Natural killer cell (primary cell): ENCODE data around the gene KMT2B. TPM values are rescaled to one million over a fixed set of nuclear protein-coding genes. Genes with fewer than 3 reads are reported as not detected.

Source experiments
- ATAC-seq, 3 donors: fragments of 150-1000 bp in 2 of 3; fragments of 200-7000 bp in 1 of 3; cut with Tn5 transposase; 1 replicate in 1 of 3; 2 replicates in 2 of 3; pipeline ENCODE4 v1.10.0; 2021; ENCODE audit warnings: mild to moderate bottlenecking in 2 of 3, moderate library complexity in 2 of 3
- DNase-seq, 2 donors: peaks; one replicate each; pipeline versions ENCODE4 v3.0.0 to v3.0.0-alpha.2; 2013 to 2021; ENCODE audit warnings: mixed read lengths in 1 of 2
- H3K27ac ChIP-seq: one replicate; pipeline ENCODE4 v1.5.1; 2013; ENCODE audit warnings: mild to moderate bottlenecking, low read length
- H3K27me3 ChIP-seq: one replicate; pipeline ENCODE4 v1.6.1; 2013; ENCODE audit warnings: low read length; ENCODE audit not compliant: control insufficient read depth, insufficient read depth
- H3K36me3 ChIP-seq: one replicate; pipeline ENCODE4 v1.6.1; 2013; ENCODE audit warnings: low read length; ENCODE audit not compliant: control insufficient read depth, insufficient read depth
- H3K4me1 ChIP-seq: one replicate; pipeline ENCODE4 v1.6.1; 2013; ENCODE audit warnings: low read length; ENCODE audit not compliant: control insufficient read depth, insufficient read depth
- H3K4me3 ChIP-seq: one replicate; pipeline ENCODE4 v1.5.1; 2013; ENCODE audit warnings: low read length
- H3K9me3 ChIP-seq: one replicate; pipeline ENCODE4 v1.6.1; 2013; ENCODE audit warnings: low read length; ENCODE audit not compliant: control insufficient read depth, insufficient read depth
- H3K27ac Mint-ChIP-seq, 2 donors: one replicate each; pipeline ENCODE4 v1.8.0; 2022; ENCODE audit warnings: mild to moderate bottlenecking in 2 of 2, mixed read lengths in 2 of 2, moderate library complexity in 1 of 2
- H3K27me3 Mint-ChIP-seq, 2 donors: one replicate each; pipeline ENCODE4 v1.8.0; 2022; ENCODE audit warnings: low read depth in 2 of 2, mixed read lengths in 2 of 2
- H3K36me3 Mint-ChIP-seq: one replicate; pipeline ENCODE4 v1.8.0; 2022; ENCODE audit warnings: mixed read lengths
- H3K4me1 Mint-ChIP-seq, 2 donors: one replicate each; pipeline ENCODE4 v1.8.0; 2022; ENCODE audit warnings: mixed read lengths in 2 of 2
- H3K4me3 Mint-ChIP-seq: one replicate; pipeline ENCODE4 v1.8.0; 2022; ENCODE audit warnings: mild to moderate bottlenecking, moderate library complexity, mixed read lengths
- H3K9me3 Mint-ChIP-seq, 2 donors: one replicate each; pipeline ENCODE4 v1.8.0; 2022; ENCODE audit warnings: mixed read lengths in 2 of 2
- CTCF ChIP-seq: fragments of 200-600 bp; IDR thresholded peaks from one replicate; pipeline ENCODE4 v1.8.0; 2022; ENCODE audit warnings: antibody characterized with exemption
- WGBS: methylation state at CpG from one replicate; pipeline ENCODE4 v1.1.7; 2013; ENCODE audit warnings: missing lambda C conversion rate; ENCODE audit not compliant: insufficient coverage; 5-methylcytosine and 5-hydroxymethylcytosine counted together
- intact Hi-C: fragments of 100-400 bp; cut with micrococcal nuclease; formaldehyde crosslinking; loops from one replicate; pipeline ENCODE4 v1.14.2; 2022
- total RNA-seq, 4 donors: library from RNA; stranded (reverse); fragments of 120-200 nt in 1 of 4; gene quantifications; one replicate each; pipeline versions ENCODE4 v1.2.3 to v1.2.4, GENCODE V29; 2013 to 2022

KMT2B gene
- total RNA-seq, 3 donors from 2014 or later (not counting 1 experiment from before 2014, with no cell fraction given): 60.8 to 70.9 (median 70.7) TPM

- TF ChIP-seq CTCF: no peak
- intact Hi-C loops: no loop called here
- 83% methylated on average over 1 of the region's 1 CpG for WGBS
- ATAC-seq: no peak
- H3K4me3 ChIP-seq: no peak overlapping the region
- H3K36me3 ChIP-seq: no peaks in the 10 kb centered on the region
- H3K27me3 Mint-ChIP-seq: peaks cover 27 to 30% of the 10 kb centered on the region in 2 donors
- peaks cover 12% of the 10 kb centered on the region for H3K4me1 ChIP-seq
- no peak overlapping the region for H3K27ac Mint-ChIP-seq
- no peaks in the 10 kb centered on the region for H3K9me3 Mint-ChIP-seq
- DNase-seq: no peak
- H3K9me3 ChIP-seq: no peaks in the 10 kb centered on the region
- no peak overlapping the region for H3K4me3 Mint-ChIP-seq
- H3K27ac ChIP-seq: no peak overlapping the region
- no peaks in the 10 kb centered on the region for H3K36me3 Mint-ChIP-seq
- peaks cover 0 to 8% of the 10 kb centered on the region in 2 donors for H3K4me1 Mint-ChIP-seq
- H3K27me3 ChIP-seq: peaks cover 11% of the 10 kb centered on the region
Measured at GRCh38 chr19:35670686-35671085, 47.1 kb upstream of the KMT2B start.

- H3K27ac Mint-ChIP-seq: no peak overlapping the region
Measured at GRCh38 chr19:35671818-35672217, 46.0 kb upstream of the KMT2B start.

GRCh38 chr19:35673121-35673804 is 44.5 kb upstream of the KMT2B start:
- no peaks in the 10 kb centered on the region for H3K9me3 Mint-ChIP-seq
- Histone ChIP-seq H3K36me3 (no peaks in the 10 kb centered on the region), H3K27me3 (peaks cover 11% of the 10 kb centered on the region), H3K4me1 (peaks cover 12% of the 10 kb centered on the region), H3K27ac (no peak overlapping the region), H3K9me3 (no peaks in the 10 kb centered on the region), H3K4me3 (peak overlapping the region; percentile 43)
- ATAC-seq (peak; percentile 66 to 84 (median 83)), DNase-seq (peak in 1 of 2 donors; percentile 66)
- WGBS: 7% methylated on average over 39 of the region's 39 CpGs
- intact Hi-C loops: no loop called here
- H3K27ac Mint-ChIP-seq: peak overlapping the region in 1 of 2 donors; percentile 49
- H3K27me3 Mint-ChIP-seq: peaks cover 34 to 39% of the 10 kb centered on the region in 2 donors
- peaks cover 0 to 8% of the 10 kb centered on the region in 2 donors for H3K4me1 Mint-ChIP-seq
- no peaks in the 10 kb centered on the region for H3K36me3 Mint-ChIP-seq
- TF ChIP-seq CTCF: no peak
- H3K4me3 Mint-ChIP-seq: peak overlapping the region; percentile 79

More at GRCh38 chr19:35671818-35672217, 46.0 kb upstream of the KMT2B start:
- Mint-ChIP-seq H3K9me3 (no peaks in the 10 kb centered on the region), H3K36me3 (no peaks in the 10 kb centered on the region), H3K4me1 (peaks cover 0 to 8% of the 10 kb centered on the region in 2 donors), H3K4me3 (no peak overlapping the region), H3K27me3 (peaks cover 34 to 35% of the 10 kb centered on the region in 2 donors)
- DNase-seq (no peak), ATAC-seq (no peak)
- intact Hi-C loops: no loop called here
- no peak for TF ChIP-seq CTCF
- Histone ChIP-seq H3K4me3 (no peak overlapping the region), H3K36me3 (no peaks in the 10 kb centered on the region), H3K27me3 (peaks cover 11% of the 10 kb centered on the region), H3K27ac (no peak overlapping the region), H3K9me3 (no peaks in the 10 kb centered on the region), H3K4me1 (peaks cover 12% of the 10 kb centered on the region)
- WGBS: 43% methylated on average over 3 of the region's 3 CpGs
